ENCODE measurements around the gene RAB18.

DNA sequence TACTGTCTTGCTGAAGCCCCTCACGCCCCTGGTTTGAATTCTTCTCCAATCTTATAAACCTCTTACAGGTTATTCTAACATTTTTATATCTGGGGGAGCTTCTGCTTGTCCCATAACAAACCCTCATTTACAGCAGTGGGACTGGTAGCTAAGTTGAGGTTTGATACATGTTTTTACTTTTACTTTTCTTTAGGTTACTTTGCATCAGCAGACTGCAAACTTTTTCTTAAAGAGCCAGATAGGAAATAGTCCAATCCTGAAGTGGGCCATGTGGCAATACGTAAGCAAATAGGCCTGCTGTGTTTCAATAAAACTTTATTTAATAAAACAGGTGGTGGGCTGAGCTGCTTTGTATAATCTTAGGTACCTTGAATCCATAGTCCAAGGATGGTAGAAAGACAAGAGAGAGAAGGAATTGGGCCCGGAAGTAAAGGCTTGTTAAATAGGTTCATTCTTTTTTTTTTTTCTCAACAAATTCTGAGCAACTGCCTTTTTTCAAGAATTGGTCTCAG, 27.3 kb downstream of the RAB18 start:
- TF ChIP-seq, protein P1, sequence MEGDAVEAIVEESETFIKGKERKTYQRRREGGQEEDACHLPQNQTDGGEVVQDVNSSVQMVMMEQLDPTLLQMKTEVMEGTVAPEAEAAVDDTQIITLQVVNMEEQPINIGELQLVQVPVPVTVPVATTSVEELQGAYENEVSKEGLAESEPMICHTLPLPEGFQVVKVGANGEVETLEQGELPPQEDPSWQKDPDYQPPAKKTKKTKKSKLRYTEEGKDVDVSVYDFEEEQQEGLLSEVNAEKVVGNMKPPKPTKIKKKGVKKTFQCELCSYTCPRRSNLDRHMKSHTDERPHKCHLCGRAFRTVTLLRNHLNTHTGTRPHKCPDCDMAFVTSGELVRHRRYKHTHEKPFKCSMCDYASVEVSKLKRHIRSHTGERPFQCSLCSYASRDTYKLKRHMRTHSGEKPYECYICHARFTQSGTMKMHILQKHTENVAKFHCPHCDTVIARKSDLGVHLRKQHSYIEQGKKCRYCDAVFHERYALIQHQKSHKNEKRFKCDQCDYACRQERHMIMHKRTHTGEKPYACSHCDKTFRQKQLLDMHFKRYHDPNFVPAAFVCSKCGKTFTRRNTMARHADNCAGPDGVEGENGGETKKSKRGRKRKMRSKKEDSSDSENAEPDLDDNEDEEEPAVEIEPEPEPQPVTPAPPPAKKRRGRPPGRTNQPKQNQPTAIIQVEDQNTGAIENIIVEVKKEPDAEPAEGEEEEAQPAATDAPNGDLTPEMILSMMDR (IDR thresholded peaks at IDR 0.05; ENCODE audit: insufficient read depth, low read length, poor library complexity, severe bottlenecking) = no peak
- no peak for TF ChIP-seq EZH2phosphoT487 (conservative IDR thresholded peaks at IDR 0.05; ENCODE audit: low read length)
